HG03108 (cell line): ENCODE results near the gene ODC1.
"Not testable (repeated sequence)": the region's sequence is repeated elsewhere in the genome, so short reads cannot be mapped to it uniquely, and the experiment has no call there.

Experiments
- ATAC-seq: cut with Tn5 transposase; IDR thresholded peaks from one replicate; pipeline ENCODE4 v1.9.1; 2021; ENCODE audit warnings: moderate library complexity; ENCODE audit not compliant: unreplicated experiment

The ODC1 gene

GRCh38 chr2:10447895-10448575 lies at the start of gene ODC1:
ODC1 (minus strand) TSS chr2:10448327; CDS start chr2:10445032, 3,295 bp downstream.
- ATAC-seq, result peak; percentile 53

DNA sequence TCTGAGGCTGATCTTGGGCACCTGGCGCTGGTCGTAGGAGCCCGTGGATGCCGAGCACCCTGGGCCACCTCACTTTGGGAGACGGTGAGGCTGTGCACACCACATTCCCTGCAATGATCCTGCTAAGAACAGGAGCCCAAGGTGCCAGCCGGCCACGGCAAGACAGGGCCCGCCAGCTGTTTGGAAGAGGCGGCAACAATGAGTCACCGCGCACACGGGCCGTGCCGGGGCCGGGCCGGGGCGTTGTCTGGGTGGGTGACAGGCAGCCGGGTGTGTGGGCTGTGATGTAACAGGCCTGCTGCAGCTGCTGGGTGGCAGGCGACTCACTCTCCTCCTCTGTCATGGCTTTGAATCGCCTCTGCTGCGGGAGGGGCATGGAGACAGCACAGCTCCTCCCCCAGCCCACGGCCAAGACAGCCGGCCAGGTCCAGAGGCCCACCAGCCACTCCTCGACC lies 49.7 kb upstream of the ODC1 start:
- no peak for ATAC-seq

DNA sequence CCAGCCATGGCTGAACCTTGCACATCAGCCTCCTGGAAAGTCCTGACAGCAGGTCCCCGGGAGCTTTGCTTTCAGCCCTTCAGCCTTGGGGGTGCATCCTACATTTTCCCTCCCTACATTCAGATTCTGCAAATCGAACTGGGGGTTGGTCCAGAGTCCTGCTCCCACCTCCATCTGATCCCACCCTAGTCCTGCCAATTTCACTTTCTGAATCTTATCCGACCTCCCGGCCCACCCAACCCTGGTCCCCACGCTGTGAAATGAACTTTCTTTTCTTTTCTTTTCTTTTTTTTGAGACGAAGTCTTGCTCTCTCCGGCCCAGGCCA lies 47.8 kb upstream of the ODC1 start:
- ATAC-seq, result no peak

DNA sequence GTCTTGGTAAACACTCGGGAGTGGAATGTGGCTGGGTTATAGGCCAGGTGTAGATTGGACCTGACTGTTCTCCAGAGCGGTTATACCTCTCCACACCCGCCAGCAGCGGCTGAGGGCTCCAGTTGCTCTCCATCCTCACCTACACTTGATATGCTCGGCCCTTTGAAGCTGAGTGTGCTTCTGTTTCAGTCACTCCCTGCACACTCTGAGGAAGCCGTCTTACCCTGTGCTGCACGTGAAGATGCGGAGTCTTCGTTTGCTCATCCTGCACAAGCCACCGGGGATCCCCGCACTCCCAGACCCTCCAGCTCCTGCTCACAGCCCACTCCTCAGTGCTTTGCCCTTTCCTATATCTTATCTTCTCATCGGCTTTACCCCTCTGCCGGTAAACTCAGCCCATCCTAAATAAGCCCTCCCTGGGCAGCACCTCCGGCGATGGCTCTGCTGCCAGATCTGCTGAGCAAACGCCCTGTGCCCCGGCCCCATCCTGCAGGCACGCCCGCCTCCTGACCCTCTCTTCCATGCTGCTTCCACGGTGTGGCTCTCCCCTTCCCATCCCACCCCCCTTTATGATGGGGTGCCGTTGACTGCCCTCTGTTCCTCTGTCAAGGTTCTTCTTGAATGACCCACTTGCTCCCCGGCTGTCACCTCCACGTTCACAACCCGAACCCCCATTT lies 47.3 kb upstream of the ODC1 start:
- no peak for ATAC-seq

DNA sequence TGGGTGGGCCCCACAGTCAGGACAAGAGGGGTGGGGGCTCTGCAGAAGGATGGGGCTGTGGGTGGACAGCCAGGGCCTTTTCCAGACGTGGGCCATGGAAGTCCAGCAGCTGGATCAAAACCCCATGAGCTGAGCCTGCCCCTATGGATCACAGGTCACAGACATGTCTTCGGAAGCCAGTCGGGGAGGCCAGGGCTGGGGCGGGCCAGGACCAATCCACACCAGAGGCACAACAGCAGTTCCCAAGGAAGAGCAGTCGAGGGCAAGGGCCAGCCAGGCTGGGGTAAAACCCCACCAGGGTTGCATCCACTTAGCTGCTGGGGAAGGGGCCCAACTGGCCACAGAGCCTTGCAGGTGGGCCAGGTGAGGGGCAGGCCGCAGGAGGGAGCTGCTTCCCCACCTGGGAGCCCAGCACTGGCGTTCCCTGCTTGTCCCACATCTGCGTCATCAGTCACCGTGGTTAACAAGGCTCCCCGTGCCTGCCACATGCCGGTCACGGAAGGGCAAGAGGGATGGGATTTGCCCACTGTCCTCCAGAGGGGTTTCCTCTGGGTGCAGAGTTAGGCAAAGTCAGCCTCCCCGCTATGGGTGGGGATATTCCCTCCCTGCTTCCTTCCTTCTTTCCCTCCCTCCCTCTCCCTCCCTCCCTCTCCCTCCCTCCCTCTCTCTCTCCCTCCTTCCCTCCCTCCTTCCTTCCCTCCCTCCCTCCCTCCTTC lies 46.4 kb upstream of the ODC1 start:
- no peak for ATAC-seq

DNA sequence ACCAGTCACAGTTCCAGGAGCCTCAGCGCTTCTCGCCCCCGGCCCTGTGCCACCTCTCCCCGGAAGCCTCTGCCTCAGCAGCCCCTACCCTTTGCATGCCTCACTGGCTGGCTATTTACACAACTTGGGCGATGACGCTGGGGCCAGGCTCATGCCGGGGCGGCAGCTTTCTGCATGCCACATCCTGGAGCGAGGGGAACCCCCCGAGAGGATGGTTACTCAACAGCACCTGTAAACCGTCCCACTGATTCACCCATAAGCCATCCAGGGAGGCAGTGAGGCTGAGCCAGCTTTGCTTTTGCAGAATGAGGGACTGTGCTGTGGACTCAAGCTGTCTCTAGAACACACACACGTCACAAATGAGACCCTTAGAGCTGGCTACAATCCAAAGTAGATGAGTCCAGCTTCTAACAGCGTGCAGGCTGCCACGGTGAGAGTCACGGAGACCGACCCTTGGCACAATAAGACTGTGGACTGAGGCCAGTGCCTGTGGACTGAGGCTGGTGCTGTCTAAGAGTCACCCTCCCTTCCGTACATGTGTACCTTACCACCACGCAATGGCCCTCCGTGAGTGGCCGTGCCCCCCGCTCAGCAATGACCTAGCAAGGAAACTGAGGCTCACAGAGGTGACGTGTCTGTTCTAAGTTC lies 45.6 kb upstream of the ODC1 start:
- ATAC-seq, result peak; percentile 96

GRCh38 chr2:10493075-10493633 lies 45.0 kb upstream of the ODC1 start:
- no peak for ATAC-seq

- ATAC-seq, result no peak
Measured at GRCh38 chr2:10490806-10491291, 42.7 kb upstream of the ODC1 start.

DNA sequence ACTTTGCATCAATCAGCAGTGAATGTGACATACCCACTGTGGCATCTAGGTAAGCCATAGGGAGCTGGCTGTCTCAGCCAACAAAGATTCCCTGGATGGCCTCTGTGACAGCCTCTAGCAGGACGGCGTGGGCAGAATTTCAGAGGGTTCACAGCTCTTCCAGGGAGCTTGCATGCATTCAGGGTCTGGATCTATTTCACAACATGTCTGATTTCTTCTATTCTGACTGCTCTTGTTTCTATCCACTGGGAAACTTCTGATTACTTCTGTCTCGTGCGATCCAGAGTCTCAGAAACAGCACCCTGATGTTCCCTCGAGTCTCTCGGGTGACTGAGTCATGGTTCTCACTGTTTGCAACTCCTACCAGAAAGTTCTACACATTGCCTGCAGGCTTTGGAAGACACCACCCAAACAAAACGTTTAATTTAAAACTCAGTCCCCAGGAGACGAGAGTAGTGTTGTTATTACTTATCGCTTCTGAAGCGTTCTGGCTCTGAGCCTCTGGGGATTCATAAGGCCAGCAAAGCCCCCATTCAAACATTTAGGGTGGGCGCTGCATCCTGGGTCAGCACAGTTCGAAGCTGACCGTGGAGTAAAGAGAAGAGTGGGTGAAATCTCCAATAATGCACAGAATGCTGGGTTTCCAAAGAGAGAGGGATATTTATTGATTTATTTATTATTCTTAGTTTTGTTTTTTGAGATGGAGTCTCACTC lies 41.9 kb upstream of the ODC1 start:
- no peak for ATAC-seq

GRCh38 chr2:10488142-10488541 lies 40.0 kb upstream of the ODC1 start:
- not testable (repeated sequence) for ATAC-seq

GRCh38 chr2:10487741-10488104 lies 39.6 kb upstream of the ODC1 start:
- ATAC-seq, result not testable (repeated sequence)

DNA sequence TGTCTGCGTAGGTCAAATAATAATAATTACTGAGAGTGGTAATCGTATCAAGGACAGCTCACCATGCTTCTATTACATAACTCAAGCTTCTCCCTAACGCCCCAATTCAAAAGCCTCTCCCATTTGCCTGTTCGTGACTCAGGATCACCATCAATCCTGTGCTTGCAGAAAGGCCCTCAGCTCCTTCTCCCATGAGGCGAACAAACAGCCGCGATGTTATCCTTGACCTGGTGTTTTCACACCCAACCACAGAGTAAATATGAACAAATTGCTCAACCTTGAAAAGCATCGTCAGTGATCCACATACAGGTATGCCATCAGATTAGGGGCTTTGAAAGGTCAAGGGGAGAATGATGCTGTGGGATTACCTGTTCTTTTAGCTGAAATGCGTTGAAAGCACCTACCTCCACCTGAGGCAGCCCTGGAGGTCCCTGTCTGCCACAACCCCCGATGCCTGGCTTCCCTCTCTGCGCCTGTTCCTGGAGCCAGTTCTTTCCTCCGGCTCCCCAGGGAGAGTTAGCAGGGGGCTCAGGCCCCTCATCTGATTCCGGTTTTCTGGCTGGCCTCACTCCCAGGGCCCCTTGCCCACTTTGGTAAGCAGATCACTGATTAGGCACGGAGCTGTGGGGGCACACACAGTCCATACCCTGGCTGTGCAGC lies 39.1 kb upstream of the ODC1 start:
- no peak for ATAC-seq

- no peak for ATAC-seq
Measured at GRCh38 chr2:10486601-10487079, 38.5 kb upstream of the ODC1 start.

DNA sequence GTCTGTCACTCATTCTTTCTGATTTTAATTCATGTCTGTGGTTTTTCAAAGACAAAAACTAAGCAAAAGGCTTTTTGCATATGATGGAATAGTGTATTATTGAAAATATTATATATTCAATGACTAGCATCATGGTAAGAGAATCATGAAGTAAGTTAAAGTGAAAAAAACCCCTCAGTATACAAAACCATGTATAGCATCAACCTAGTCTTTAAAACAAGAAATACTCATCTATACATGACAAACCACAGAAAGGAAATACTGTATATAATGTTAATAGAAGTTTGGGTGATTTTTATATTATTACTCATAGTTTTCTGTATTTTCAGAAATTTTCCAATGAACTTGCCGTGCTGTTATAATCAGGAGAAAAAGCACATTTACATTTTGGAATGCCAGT lies 38.0 kb upstream of the ODC1 start:
- ATAC-seq, result no peak

GRCh38 chr2:10482913-10483312 lies 34.8 kb upstream of the ODC1 start:
- ATAC-seq, result no peak

DNA sequence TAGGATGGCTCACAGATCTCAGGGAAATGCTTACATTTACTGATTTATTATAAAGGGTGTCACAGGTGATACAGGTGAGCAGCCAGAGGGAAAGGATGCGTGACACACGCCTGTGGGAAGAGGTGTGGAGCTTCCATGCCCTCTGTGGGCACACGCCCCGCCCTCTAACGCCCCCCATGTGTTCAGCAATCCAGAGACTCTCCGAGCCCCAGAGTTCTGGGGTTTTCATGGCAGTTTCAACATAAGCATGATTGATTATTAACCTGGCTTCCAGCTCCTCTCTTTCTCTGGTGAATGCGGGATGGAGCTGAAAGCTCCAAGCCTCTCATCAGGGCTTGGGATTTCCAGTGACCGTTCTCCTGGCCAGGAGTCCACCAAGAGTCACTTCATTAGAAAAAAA lies 34.3 kb upstream of the ODC1 start:
- no peak for ATAC-seq

GRCh38 chr2:10481666-10482157 lies 33.6 kb upstream of the ODC1 start:
- no peak for ATAC-seq

DNA sequence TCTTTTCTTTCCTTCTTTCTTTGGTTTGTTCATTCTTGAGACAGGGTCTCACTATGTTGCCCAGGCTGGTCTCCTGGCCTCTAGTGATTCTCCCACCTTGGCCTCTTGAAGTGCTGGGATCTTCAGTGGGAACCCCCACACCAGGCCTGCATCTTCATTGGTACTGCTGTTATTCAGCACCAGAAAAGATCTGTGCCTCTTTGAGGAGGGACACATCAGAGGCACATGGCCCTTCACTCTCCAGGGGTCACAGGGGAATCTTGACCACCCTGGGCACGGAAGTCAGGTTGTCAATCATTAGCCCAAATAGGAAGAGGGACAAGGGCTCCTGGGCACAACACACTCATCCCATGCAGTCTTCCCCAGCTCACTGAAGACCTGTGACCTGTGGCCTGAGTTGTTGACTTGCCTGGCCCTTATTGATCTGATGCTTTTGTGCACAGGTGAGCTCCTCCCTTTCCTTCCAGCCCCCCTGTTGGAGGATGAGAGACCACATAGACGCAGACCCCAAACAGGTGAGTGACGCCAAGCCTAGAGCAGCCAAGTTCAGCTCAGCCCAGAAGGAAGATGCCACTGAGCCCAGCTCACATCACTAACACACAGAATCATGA lies 33.0 kb upstream of the ODC1 start:
- no peak for ATAC-seq

DNA sequence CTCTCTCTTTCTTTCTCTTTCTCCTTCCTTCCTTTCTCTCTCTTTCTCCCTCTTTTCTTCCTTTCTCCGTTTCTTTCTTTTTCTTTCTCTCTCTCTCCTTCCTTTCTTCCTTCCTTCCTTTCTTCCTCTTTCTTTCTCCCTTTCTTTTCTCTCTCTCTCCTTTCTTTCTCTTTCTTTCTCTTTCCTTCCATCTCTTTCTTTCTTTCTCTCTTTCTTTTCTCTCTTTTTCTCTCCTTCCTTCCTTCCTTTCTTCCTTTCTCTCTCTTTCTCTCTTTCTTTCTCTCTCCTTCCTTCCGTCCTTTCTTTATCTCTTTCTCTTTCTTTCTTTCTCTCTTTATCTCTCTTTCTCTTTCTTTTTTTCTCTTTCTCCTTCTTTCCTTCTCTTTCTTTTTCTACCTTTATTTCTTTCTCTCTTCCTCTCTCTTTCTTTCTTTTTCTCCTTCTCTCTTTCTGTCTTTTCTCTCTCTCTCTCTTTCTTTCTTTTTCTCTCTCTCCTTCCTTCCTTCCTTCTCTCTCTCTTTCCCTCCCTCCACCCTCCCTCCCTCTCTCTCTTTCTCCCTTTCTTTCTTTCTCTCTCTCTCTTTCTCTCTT lies 32.3 kb upstream of the ODC1 start:
- no peak for ATAC-seq
